ENCODE data around the gene TLCD1.
A peak's percentile ranks its signal among the peaks of the same experiment; 100 is the strongest.

TLCD1 gene

GRCh38 chr17:28724500-28725165 lies 1.4 kb downstream of the TLCD1 start (continued):
- TF ChIP-seq BCL6B (tag by site-specific recombination; IDR thresholded peaks at IDR 0.05): no peak
- TF ChIP-seq ZNF777 (tag by site-specific recombination; IDR thresholded peaks at IDR 0.05; ENCODE audit: borderline replicate concordance): no peak
- no peak for TF ChIP-seq ZNF561 (tag by site-specific recombination; IDR thresholded peaks at IDR 0.05; ENCODE audit: borderline replicate concordance)
- no peak; the same call in 1 of the 2 replicates for TF ChIP-seq OVOL3 (tag by site-specific recombination; IDR thresholded peaks at IDR 0.05)
- no peak for TF ChIP-seq ZSCAN5A (tag by site-specific recombination; IDR thresholded peaks at IDR 0.05)
- TF ChIP-seq HIC1 (tag by site-specific recombination; IDR thresholded peaks at IDR 0.05): no peak
- TF ChIP-seq ZNF621 (tag by site-specific recombination; IDR thresholded peaks at IDR 0.05): no peak
- TF ChIP-seq ZNF324 (tag by site-specific recombination; IDR thresholded peaks at IDR 0.05): no peak
- TF ChIP-seq ZNF626 (tag by site-specific recombination; IDR thresholded peaks at IDR 0.05): no peak
- no peak for TF ChIP-seq ZNF580 (tag by site-specific recombination; IDR thresholded peaks at IDR 0.05)
- TF ChIP-seq ZNF664 (tag by site-specific recombination; IDR thresholded peaks at IDR 0.05): no peak
- no peak for TF ChIP-seq ZNF302 (tag by site-specific recombination; IDR thresholded peaks at IDR 0.05; ENCODE audit: low read depth)
- peak; percentile 98 for TF ChIP-seq IKZF3 (tag by site-specific recombination; IDR thresholded peaks at IDR 0.05)
- peak; percentile 75 for TF ChIP-seq KLF9 (tag by site-specific recombination; IDR thresholded peaks at IDR 0.05; ENCODE audit: low read depth)
- no peak for TF ChIP-seq ZNF362 (tag by site-specific recombination; IDR thresholded peaks at IDR 0.05)
- no peak for TF ChIP-seq ZNF140 (tag by site-specific recombination; IDR thresholded peaks at IDR 0.05)
- no peak for TF ChIP-seq ZNF571 (tag by site-specific recombination; IDR thresholded peaks at IDR 0.05)
- TF ChIP-seq ZNF280C (tag by site-specific recombination; IDR thresholded peaks at IDR 0.05): no peak
- peak; percentile 57 for TF ChIP-seq OSR2 (tag by site-specific recombination; IDR thresholded peaks at IDR 0.05)
- no peak for TF ChIP-seq ZNF623 (tag by site-specific recombination; IDR thresholded peaks at IDR 0.05)
- TF ChIP-seq ATF2 (tag by site-specific recombination; IDR thresholded peaks at IDR 0.05; ENCODE audit: low read depth): no peak
- TF ChIP-seq ZNF701 (tag by site-specific recombination; IDR thresholded peaks at IDR 0.05): no peak
- TF ChIP-seq ZFP37 (tag by site-specific recombination; IDR thresholded peaks at IDR 0.05): no peak
- no peak for TF ChIP-seq ZNF473 (tag by site-specific recombination; IDR thresholded peaks at IDR 0.05)
- no peak for TF ChIP-seq MEIS1 (CRISPR knock-in tag; IDR thresholded peaks at IDR 0.05; ENCODE audit: borderline replicate concordance)
- TF ChIP-seq ZNF585B (tag by site-specific recombination; IDR thresholded peaks at IDR 0.05): no peak
- no peak for TF ChIP-seq ZNF610 (tag by site-specific recombination; IDR thresholded peaks at IDR 0.05; ENCODE audit: borderline replicate concordance)
- TF ChIP-seq ZNF366 (tag by site-specific recombination; conservative IDR thresholded peaks at IDR 0.05): peak; percentile 9; the same call in 1 of the 2 replicates
- no peak for TF ChIP-seq ZNF184 (tag by site-specific recombination; IDR thresholded peaks at IDR 0.05)
- TF ChIP-seq ZNF221 (tag by site-specific recombination; IDR thresholded peaks at IDR 0.05; ENCODE audit: borderline replicate concordance): no peak
- no peak for TF ChIP-seq ZNF274 (IDR thresholded peaks at IDR 0.05; ENCODE audit: low read length)
- TF ChIP-seq ZNF274 (tag by site-specific recombination; IDR thresholded peaks at IDR 0.05; ENCODE audit: borderline replicate concordance): no peak
